Ramos (cell line): Measurements from ENCODE around the gene ZNF324.

Source experiments
- in situ Hi-C: fragments of 300-500 bp; cut with MboI; formaldehyde crosslinking; loops from one replicate; pipeline ENCODE4 v1.14.3; 2022; ENCODE audit warnings: low sequenced_read_pairs; ENCODE audit not compliant: unreplicated experiment

ZNF324 gene

GRCh38 chr19:58519355-58520256, 52.7 kb downstream of the ZNF324 start, which contains the start of gene ZBTB45:
Gene ZBTB45 (minus strand): TSS chr19:58519810. CDS start chr19:58517673, 2,137 bp downstream.
- in situ Hi-C loops: no loop called here

DNA sequence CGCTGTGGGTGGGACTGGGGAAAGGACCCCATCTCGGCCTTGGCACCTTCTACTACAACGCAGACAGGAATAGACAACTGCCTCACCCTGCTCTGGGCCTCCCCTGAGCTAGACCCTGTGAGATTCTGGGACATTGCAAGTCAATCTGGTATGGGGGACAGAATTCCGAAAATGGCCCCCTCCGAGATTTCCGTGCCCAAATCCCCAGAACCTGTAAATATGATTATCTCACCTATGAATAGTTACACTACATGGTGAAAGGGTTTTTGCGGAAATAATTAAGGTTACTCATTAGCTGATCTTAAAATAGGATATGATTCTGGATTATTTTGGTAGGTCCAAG, 53.3 kb downstream of the ZNF324 start:
- in situ Hi-C loops: no loop called here

- in situ Hi-C loops: no loop called here
These were observed 54.8 kb downstream of the ZNF324 start for GRCh38 chr19:58521651-58522050.

- in situ Hi-C loops: no loop called here
These were observed 55.8 kb downstream of the ZNF324 start for GRCh38 chr19:58522709-58523108.
